CD4-positive, alpha-beta T cell treated with Interleukin-15 for 1 hour (primary cell): ENCODE data around the gene ZNF385D.

Experiments
- DNase-seq: peaks from one replicate; pipeline ENCODE4 v3.0.0-alpha.2; 2020

The ZNF385D gene

GRCh38 chr3:21585216-21585740 lies 165.7 kb downstream of the ZNF385D start:
- no peak for DNase-seq

- DNase-seq, result no peak
These were observed 177.7 kb downstream of the ZNF385D start for GRCh38 chr3:21573291-21573690.

- no peak for DNase-seq
These were observed 186.5 kb downstream of the ZNF385D start for GRCh38 chr3:21564531-21564930.

- no peak for DNase-seq
These were observed 188.8 kb downstream of the ZNF385D start for GRCh38 chr3:21562243-21562642.

- no peak for DNase-seq
These were observed 189.5 kb downstream of the ZNF385D start for GRCh38 chr3:21561472-21561871.

- DNase-seq, result no peak
These were observed 200.0 kb downstream of the ZNF385D start for GRCh38 chr3:21551019-21551418.

GRCh38 chr3:21544076-21544462 lies 206.9 kb downstream of the ZNF385D start:
- no peak for DNase-seq

- no peak for DNase-seq
These were observed 207.5 kb downstream of the ZNF385D start for GRCh38 chr3:21543380-21544075.

- no peak for DNase-seq
These were observed 208.2 kb downstream of the ZNF385D start for GRCh38 chr3:21542656-21543379.

- no peak for DNase-seq
These were observed 210.7 kb downstream of the ZNF385D start for GRCh38 chr3:21540265-21540664.

GRCh38 chr3:21534462-21534861 lies 216.5 kb downstream of the ZNF385D start:
- DNase-seq, result no peak

- DNase-seq, result no peak
These were observed 218.0 kb downstream of the ZNF385D start for GRCh38 chr3:21533002-21533401.

GRCh38 chr3:21531909-21532308 lies 219.1 kb downstream of the ZNF385D start:
- no peak for DNase-seq

- no peak for DNase-seq
These were observed 222.6 kb downstream of the ZNF385D start for GRCh38 chr3:21528291-21528995.

GRCh38 chr3:21526461-21526860 lies 224.5 kb downstream of the ZNF385D start:
- DNase-seq, result no peak

GRCh38 chr3:21524133-21524532 lies 226.9 kb downstream of the ZNF385D start:
- DNase-seq, result no peak

GRCh38 chr3:21520106-21520963 lies 230.7 kb downstream of the ZNF385D start:
- no peak for DNase-seq

GRCh38 chr3:21517184-21517583 lies 233.8 kb downstream of the ZNF385D start:
- no peak for DNase-seq

- DNase-seq, result no peak
These were observed 235.6 kb downstream of the ZNF385D start for GRCh38 chr3:21515417-21515816.

GRCh38 chr3:21509731-21510470 lies 241.1 kb downstream of the ZNF385D start:
- no peak for DNase-seq

- no peak for DNase-seq
These were observed 242.8 kb downstream of the ZNF385D start for GRCh38 chr3:21508246-21508645.
